SU-DHL-6 (cell line): ENCODE measurements around the gene BDKRB2.

Experiments used
- H2AFZ ChIP-seq: fragments of 200-600 bp; sonication (generic); 2 replicates; pipeline ENCODE4 v1.6.1; 2014; ENCODE audit warnings: low read depth, mild to moderate bottlenecking, moderate library complexity, mixed read lengths, antibody characterized with exemption, low read length; ENCODE audit not compliant: severe bottlenecking
- H3F3A ChIP-seq: fragments of 200-600 bp; shearing (Covaris generic); 2 replicates; pipeline ENCODE4 v1.6.0; 2016; ENCODE audit warnings: antibody characterized with exemption, mild to moderate bottlenecking; ENCODE audit not compliant: insufficient read depth
- H3K27ac ChIP-seq: fragments of 200-600 bp; sonication (generic); 2 replicates; pipeline ENCODE4 v1.5.1; 2016; ENCODE audit warnings: low read depth, mild to moderate bottlenecking, low read length, moderate library complexity, mixed read lengths
- H3K27me3 ChIP-seq: fragments of 200-600 bp; sonication (generic), shearing (Covaris generic); 2 replicates; pipeline ENCODE4 v1.6.0; 2014; ENCODE audit warnings: mild to moderate bottlenecking, low read length
- H3K36me3 ChIP-seq: fragments of 200-600 bp; sonication (generic); 2 replicates; pipeline ENCODE4 v1.6.1; 2014; ENCODE audit warnings: mild to moderate bottlenecking, low read length, mixed read lengths
- H3K4me2 ChIP-seq: fragments of 300-600, 200-600 bp; shearing (Covaris generic), sonication (generic); 2 replicates; pipeline ENCODE4 v1.6.0; 2014; ENCODE audit warnings: low read length, low read depth, mild to moderate bottlenecking; ENCODE audit not compliant: poor library complexity, severe bottlenecking
- H3K4me3 ChIP-seq: fragments of 200-600 bp; sonication (generic); 2 replicates; pipeline ENCODE4 v1.5.1; 2014; ENCODE audit warnings: antibody characterized with exemption, low read length, mild to moderate bottlenecking, mixed read lengths; ENCODE audit not compliant: insufficient read depth, poor library complexity, severe bottlenecking
- H3K79me2 ChIP-seq: fragments of 200-600 bp; sonication (generic); 2 replicates; pipeline ENCODE4 v1.6.1; 2014; ENCODE audit warnings: mild to moderate bottlenecking, low read length, moderate library complexity; ENCODE audit not compliant: insufficient read depth
- H3K9ac ChIP-seq: fragments of 200-600 bp; sonication (generic); 2 replicates; pipeline ENCODE4 v1.7.0; 2014; ENCODE audit warnings: mild to moderate bottlenecking, low read length
- H3K9me2 ChIP-seq: fragments of 200-600 bp; sonication (generic); replicated peaks from 2 replicates; pipeline ENCODE4 v1.6.1; 2014; ENCODE audit warnings: low read length; ENCODE audit not compliant: insufficient read depth
- H3K9me3 ChIP-seq: fragments of 200-600 bp; sonication (generic); 2 replicates; pipeline ENCODE4 v1.6.1; 2014; ENCODE audit warnings: low read length, mixed read lengths; ENCODE audit not compliant: insufficient read depth
- H4K20me1 ChIP-seq: fragments of 200-600 bp; sonication (generic); 2 replicates; pipeline ENCODE4 v1.6.1; 2014; ENCODE audit warnings: low read depth, mild to moderate bottlenecking, antibody characterized with exemption, low read length, moderate library complexity, mixed read lengths
- EZH2phosphoT487 ChIP-seq: fragments of 200-600 bp; sonication (generic), shearing (Covaris generic); conservative IDR thresholded peaks from 2 replicates; pipeline ENCODE4 v1.6.1; 2018; ENCODE audit warnings: mild to moderate bottlenecking, antibody characterized with exemption, low read length, moderate library complexity, mixed read lengths
- TF ChIP-seq, protein P1 (sequence below): fragments of 200-600 bp; sonication (generic); IDR thresholded peaks from one replicate; pipeline ENCODE4 v1.5.1; 2017; ENCODE audit warnings: antibody characterized with exemption, mild to moderate bottlenecking, low read length, moderate library complexity; ENCODE audit not compliant: insufficient read depth, poor library complexity, severe bottlenecking

BDKRB2 gene

DNA sequence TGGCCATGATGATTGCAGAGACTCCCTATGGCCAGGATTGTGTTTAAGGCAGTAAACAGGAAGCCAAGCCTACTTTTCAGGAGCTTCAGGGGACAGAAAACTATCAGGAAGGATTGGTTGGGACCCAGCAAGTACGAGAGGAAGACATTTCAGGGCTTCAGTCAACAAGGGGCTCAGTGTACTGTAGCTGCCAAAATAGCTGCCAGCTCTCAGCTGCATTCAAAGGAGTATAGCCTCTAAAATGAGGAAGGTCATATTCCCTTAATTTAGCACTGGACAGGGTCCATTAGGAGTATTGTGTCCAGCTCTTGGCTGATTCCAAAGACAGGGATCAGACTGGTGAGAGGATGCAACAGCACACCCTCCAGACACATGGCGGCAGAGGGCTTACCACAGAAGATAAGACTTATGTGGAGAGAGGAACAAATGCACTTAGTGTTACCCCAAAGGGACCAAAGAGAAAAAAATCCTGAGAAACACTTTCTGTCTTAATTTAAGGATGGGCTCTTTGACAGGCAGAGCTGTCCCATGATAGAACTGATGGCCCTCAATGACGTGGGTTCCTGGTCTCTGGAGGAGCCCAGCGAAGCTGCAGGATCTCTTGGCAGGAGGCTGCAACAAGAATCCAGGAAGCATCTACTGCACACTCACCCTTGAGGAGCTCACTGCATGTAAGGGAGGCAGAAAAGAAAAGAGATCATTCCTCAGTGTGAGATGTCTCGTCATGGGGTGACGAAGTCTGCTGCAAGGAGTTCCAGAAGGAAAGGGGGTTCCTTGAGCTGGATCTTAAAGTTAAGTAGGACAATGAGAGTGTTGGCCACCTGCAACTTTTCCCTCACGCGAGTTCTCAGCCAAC lies 66.2 kb downstream of the BDKRB2 start:
- Histone ChIP-seq H3K4me2 (no peak overlapping the region), H4K20me1 (no peaks in the 10 kb centered on the region), H3K9me2 (no peaks in the 10 kb centered on the region), H3K9me3 (no peaks in the 10 kb centered on the region), H3K9ac (no peak overlapping the region), H2AFZ (no peak overlapping the region), H3K27me3 (no peaks in the 10 kb centered on the region), H3K27ac (no peak overlapping the region), H3K79me2 (no peaks in the 10 kb centered on the region), H3F3A (no peaks in the 10 kb centered on the region), H3K4me3 (no peak overlapping the region), H3K36me3 (no peaks in the 10 kb centered on the region)
- TF ChIP-seq EZH2phosphoT487 = no peak
- TF ChIP-seq, protein P1, sequence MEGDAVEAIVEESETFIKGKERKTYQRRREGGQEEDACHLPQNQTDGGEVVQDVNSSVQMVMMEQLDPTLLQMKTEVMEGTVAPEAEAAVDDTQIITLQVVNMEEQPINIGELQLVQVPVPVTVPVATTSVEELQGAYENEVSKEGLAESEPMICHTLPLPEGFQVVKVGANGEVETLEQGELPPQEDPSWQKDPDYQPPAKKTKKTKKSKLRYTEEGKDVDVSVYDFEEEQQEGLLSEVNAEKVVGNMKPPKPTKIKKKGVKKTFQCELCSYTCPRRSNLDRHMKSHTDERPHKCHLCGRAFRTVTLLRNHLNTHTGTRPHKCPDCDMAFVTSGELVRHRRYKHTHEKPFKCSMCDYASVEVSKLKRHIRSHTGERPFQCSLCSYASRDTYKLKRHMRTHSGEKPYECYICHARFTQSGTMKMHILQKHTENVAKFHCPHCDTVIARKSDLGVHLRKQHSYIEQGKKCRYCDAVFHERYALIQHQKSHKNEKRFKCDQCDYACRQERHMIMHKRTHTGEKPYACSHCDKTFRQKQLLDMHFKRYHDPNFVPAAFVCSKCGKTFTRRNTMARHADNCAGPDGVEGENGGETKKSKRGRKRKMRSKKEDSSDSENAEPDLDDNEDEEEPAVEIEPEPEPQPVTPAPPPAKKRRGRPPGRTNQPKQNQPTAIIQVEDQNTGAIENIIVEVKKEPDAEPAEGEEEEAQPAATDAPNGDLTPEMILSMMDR = no peak

DNA sequence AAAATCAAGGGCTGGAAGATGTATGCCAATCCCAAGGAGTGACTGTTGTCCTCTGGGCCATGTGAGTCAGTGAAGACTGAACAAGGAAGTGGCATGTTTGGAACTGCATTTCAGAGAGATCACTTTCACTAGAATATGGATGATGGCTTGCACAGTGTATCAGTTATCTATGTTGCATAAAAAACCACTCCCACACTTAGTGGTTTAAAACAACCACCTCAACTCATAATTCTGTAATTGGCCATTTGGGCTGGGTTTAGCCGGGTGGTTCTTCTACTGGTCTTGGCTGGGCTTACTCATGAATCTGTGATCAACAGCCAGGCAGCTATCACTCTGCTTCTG lies 66.8 kb downstream of the BDKRB2 start:
- H3K9ac ChIP-seq = no peak overlapping the region
- H3K9me3 ChIP-seq = no peaks in the 10 kb centered on the region
- no peak overlapping the region for H2AFZ ChIP-seq
- H4K20me1 ChIP-seq = no peaks in the 10 kb centered on the region
- no peak overlapping the region for H3K4me3 ChIP-seq
- no peaks in the 10 kb centered on the region for H3K36me3 ChIP-seq
- no peaks in the 10 kb centered on the region for H3K79me2 ChIP-seq
- H3K9me2 ChIP-seq = no peaks in the 10 kb centered on the region
- no peak overlapping the region for H3K27ac ChIP-seq
- H3K4me2 ChIP-seq = no peak overlapping the region
- H3K27me3 ChIP-seq = no peaks in the 10 kb centered on the region
- H3F3A ChIP-seq = no peaks in the 10 kb centered on the region
- TF ChIP-seq, protein P1 = no peak
- TF ChIP-seq EZH2phosphoT487 = no peak

DNA sequence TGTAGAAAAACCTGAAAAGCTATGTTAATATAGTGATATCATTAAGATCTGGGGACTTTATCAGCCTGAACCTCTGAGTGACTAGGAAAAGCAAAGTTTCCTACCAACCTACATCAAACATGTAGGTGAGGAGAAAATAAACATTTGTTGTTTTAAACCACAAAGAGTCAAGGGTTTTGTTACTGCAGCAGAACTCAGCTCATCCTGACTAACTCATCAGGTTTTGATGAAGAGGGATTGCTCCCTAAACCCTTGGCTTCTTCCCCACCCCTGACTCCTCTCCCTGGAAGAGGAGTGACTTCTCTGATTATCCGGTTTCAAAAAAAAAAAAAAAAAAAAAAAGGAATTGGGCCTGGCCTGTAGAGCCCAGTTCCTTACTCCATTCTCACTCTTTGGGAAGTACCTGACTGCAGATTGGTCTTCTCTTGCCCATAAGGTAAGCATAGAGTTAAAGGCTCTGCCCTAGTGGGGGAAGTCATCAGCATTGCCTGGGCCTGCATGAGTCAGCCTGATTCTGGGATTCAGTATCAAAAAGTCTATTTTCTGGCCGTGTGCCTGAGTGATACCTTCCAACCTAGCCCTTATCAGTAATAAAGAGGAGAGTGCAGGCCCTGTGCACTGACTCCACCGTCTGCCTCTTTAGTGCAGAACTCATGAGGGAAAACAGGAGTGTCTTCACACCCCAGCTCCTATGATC lies 68.3 kb downstream of the BDKRB2 start:
- Histone ChIP-seq H3K36me3 (no peaks in the 10 kb centered on the region), H3K27ac (no peak overlapping the region), H4K20me1 (no peaks in the 10 kb centered on the region), H3K79me2 (no peaks in the 10 kb centered on the region), H3K4me2 (no peak overlapping the region), H3F3A (no peaks in the 10 kb centered on the region), H3K9ac (no peak overlapping the region), H3K9me2 (no peaks in the 10 kb centered on the region), H2AFZ (no peak overlapping the region), H3K4me3 (no peak overlapping the region), H3K27me3 (no peaks in the 10 kb centered on the region), H3K9me3 (no peaks in the 10 kb centered on the region)
- TF ChIP-seq EZH2phosphoT487 = no peak
- TF ChIP-seq, protein P1 = no peak
